GM19397 (cell line): ENCODE measurements around the gene KCNT2.
"Not testable (repeated sequence)": the region's sequence is repeated elsewhere in the genome, so short reads cannot be mapped to it uniquely, and the experiment has no call there.

Experiments
- ATAC-seq: cut with Tn5 transposase; IDR thresholded peaks from one replicate; pipeline ENCODE4 v1.9.1; 2021; ENCODE audit warnings: mild to moderate bottlenecking, moderate library complexity; ENCODE audit not compliant: unreplicated experiment

KCNT2 gene

DNA sequence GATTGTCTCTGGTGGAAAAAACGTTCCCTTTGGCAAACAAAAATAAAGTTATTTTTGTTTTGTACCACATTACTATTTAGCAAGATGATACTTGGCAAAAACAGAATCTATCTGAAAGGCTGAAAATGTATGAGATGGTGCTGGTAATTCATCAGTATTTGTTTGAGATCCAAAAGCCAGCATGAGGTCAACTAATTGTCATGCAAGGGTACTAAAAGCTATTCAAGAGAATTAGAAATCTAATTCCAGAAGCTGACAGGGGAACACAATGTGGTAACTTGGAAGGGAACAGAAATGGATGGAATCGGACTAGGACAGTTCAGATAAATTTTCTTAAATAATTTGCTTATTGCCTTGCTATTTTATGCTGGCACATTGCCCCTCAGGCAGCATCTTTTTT, 263.8 kb downstream of the KCNT2 start:
- ATAC-seq = no peak

DNA sequence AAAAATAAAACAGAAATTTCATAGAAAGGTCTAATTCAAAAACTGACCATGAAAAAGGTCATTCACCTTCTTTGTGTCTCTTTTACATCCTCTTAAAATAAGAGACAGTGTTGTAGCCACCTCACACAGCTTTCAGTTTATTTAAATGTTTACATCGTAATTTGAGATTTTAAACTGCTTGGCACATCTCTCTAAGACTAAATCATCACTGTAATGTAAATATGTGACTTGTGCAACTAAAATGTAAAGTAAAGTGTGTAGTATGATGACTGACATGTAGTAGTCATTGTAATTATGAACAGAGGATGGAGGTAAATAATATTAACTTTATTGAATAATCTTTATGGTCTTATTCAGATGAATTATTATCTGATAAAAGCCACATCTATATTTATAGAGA, 283.9 kb downstream of the KCNT2 start:
- ATAC-seq = no peak

DNA sequence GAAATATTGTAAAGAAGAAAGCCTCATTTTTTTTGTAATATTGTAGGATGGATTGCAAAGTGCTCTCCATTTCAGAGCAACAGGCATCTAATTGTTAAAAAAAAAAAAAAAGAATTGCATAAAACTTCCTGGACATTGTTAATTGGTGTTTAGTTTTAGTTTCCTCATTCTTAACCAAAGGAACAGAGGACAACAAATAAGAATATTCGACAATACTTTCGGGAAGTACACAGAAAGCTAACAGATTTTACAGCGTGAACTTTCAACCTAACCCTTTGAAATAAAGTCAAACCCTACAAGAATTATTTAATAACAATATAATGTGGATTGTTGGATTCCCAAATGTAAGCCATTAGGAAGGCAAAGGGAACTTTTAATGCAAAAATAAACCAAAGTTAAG, 284.4 kb downstream of the KCNT2 start:
- ATAC-seq = no peak

DNA sequence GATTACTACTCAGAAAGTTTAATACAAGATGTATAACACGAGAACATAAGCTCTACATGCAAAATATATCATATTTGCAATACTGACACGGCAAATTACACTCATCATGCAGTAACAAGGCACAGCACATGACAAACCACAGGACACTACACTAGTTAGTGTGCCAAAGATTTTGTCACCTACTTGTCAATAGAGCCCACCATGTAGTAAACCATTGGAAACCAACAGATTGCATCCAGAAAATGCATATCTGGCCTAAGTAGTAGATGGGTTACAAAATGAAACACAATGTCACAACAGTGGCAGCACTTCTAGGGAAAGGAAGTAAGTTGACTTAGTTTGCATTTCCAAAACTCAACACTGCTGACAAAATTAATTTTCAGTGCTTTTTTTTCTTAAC, 288.9 kb downstream of the KCNT2 start:
- no peak for ATAC-seq

DNA sequence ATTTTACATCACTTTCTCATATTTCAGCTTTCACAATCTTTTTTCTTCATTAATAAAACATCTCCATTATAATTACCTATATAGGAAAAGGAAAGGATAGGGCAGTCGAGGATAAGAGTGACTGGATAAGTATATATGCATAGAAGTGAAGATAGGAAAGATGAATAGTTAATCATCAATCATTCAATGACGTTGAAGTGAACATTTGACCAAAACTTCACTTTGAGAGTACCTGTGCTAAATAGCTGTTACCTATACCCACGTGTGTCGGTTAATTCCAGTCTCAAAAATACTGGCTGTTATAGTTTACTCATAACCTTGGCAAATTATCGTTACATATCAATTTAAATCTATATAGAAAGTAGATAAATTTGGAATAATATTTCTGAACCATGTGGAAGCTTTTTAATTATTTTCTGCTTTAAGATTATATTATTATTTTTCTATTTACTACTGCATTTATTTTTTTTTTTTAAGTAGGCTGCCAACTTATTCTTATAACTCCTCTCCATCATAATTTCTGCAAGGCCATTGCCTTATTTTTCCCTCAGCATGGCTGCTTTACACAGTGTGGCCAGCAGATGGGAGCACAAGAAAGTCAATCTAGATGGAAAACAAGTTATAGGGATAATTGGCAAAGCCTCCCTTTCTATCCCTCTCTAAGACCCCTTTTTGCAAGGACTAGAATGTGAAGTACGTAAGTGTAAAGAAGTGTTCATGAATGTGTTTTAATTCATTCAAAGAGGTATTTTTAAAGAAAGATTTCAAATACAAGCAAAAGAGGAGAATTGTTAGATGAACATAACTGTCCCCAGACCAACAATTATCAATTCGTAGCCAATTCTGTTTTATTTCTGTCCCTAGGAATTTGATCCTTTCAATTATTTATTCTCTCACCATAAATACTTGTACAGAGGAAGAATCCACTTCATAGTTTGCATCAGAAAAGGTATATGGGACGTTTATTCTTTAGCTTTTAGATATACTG, 290.4 kb downstream of the KCNT2 start:
- ATAC-seq = no peak

DNA sequence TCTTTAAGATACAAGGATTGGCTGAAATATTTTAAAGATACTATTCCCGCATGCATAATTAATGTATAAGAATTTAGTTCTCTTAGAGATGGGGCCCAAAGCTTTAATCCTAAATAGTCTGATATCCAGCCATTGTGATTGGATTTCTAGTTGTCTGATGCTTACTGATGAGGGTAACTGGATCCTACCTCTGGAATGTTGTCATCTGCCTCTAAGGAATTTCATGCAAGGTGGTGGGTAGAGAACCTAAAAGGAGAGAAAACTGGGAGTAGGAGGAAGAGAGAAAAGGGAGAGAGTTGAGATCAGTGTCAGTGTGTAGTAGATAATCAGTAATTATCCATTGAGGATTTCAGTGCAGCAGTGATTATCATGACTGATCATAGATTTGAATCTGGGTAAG, 295.5 kb downstream of the KCNT2 start:
- no peak for ATAC-seq

DNA sequence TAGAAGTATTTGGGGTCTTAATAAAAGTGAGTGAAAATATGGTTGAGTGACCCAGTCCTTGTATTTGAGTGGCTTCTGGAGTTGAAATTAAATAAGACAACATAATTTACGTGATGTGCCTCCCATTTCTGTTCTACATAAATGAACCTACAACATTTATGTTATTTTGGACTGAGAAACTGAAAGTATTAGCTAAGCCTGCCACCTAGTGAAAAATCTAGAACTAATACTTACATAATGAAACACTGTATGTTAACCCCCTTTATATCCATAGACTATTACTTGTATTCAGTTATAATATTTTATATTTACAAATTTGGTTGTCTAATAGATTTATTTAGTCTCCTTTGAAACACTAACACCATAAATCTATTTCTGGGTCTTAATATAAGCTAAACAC, 298.9 kb downstream of the KCNT2 start:
- no peak for ATAC-seq

DNA sequence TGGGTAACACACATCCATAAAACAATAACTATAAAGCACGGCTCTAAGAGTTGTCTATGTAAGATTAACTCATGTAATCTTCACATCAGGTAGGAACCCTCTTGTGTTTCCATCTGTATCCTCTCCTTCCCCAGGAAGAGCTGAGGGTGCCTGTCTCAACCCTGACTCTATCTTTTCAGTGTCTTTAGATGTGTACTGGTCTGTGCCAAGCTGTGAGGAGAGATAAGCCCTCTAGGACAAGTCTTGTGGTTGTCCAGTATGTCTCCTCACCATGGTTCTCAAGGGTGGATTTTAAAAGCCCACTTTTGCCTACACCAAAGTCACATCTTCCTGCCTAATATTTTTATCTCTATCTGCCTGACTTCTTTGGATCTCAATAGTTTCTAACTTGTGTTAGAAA, 300.1 kb downstream of the KCNT2 start:
- ATAC-seq = no peak

DNA sequence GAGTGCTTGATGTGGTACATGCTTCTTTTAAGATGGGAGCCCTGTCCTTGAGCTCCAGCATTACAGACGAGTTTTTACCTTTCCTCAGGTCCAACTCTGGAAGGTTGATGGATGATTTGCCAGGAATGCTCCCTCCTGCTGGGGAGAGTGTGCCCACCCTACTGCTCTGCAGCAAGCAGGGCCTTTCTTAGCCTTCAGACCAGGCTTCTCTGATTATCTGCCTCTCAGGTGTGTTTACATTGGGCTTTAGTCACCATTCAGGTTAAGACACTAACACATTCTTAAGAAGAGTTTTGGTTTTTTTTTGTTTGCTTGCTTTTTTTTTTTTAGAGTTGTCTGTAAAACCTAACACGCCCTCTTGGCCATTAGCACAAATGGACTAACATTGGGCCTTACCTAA, 301.8 kb downstream of the KCNT2 start:
- ATAC-seq = no peak

DNA sequence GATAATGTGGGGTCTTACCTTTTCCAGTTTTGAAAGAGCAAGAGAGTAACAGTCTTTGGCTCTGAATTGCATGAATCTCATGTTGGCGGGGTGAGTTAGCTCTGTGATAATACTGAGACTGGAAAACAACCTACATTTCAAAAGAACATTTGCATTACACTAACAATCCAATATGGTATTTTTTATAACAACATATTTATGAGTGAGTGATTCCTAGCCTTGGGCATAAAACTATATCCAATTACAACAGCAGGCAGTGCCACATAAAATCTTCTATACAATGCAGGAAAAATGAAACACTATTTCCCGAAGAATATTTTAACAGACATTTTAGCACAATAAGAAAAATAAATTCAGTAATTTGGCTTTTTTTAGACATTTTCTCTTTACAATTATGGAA, 303.0 kb downstream of the KCNT2 start:
- no peak for ATAC-seq

DNA sequence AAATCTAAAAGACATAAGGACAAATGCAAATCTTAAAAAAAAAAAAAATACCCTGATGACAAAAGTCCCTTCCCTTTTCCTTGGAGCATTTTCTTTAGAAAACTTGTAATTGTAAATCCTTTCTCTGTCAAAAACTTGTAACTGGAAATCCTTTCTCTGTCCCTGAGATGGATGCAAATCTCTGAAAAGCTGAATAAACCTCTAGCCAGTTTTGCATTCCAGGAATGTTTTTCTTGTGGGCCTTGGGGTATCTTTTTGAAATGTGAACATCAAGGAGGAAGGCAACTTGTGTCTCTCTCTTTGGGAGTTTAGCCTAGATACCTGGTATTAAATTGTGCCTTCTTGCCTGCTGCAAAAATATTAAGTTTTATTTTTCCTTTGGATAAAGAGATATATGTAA, 305.3 kb downstream of the KCNT2 start:
- no peak for ATAC-seq

DNA sequence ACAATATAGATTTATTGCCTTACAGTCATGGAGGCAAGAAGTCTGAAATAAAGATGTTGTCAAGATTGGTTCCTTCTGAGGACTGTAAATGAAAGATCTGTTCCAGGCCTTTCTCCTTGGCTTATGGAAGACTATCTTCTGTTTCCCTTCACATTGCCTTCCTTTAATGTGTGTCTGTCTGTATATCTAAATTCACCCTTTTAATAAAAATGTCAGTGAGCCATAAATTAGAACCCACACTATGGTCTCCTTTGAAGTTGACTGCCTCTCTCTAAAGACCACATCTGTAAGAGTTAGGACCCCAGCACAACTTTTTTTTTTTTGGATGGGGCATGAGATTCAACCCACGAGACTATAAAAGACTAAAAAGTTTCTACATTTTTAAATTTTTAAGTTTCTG, 305.8 kb downstream of the KCNT2 start:
- ATAC-seq = no peak

DNA sequence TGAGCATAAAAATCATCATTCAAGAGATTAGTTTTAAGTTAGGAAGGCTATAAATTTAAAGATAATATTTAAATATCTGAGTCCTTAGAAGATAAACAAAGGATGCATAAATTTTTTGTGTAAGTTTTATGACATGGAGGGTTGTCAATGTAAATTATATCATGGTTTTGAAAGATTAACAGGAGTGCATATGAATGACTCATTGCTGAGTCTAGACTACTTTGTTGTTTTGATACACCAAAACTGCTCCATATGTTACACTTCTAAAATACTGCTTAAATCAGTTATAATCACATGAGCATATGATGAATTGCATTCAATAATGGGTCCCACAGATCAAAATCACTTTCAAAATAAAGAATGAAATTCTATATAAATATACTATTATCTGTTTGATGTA, 312.5 kb downstream of the KCNT2 start:
- ATAC-seq = no peak

DNA sequence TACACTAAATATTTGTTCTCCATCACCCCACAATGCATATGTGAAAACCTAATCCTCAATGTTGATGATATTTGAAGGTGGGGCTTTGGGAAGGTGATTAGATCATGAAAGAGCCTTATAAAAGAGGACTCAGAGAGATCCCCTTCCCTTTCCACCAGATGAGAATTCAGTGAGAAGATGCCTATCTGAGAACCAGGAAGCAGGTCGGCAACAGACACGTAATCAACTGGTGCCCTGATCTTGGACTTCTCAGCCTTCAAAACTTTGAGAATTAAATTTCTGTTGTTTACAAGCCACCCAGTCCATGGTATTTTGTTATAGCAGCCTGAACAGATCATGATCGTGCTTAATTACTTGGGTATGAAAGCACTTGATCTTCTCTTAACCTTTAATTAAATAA, 329.4 kb downstream of the KCNT2 start:
- ATAC-seq = no peak

DNA sequence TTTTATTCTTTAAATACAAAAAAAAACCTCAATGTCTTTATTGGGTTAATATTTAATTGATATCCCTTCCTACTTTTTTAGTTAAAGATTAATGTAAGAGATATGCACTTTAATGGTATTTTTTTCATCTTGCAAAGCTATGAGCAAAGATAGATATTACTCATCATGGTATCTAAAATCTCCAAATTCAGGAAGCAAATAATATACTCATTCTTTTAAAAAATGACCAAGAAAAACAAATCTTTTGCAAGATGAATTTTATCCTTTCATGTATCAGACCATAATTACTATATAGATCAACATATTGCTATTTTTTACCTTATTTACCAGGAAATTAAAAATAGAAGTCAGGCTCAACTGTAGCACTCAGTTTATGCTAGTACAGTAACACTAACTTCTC, 330.4 kb downstream of the KCNT2 start:
- ATAC-seq = no peak

DNA sequence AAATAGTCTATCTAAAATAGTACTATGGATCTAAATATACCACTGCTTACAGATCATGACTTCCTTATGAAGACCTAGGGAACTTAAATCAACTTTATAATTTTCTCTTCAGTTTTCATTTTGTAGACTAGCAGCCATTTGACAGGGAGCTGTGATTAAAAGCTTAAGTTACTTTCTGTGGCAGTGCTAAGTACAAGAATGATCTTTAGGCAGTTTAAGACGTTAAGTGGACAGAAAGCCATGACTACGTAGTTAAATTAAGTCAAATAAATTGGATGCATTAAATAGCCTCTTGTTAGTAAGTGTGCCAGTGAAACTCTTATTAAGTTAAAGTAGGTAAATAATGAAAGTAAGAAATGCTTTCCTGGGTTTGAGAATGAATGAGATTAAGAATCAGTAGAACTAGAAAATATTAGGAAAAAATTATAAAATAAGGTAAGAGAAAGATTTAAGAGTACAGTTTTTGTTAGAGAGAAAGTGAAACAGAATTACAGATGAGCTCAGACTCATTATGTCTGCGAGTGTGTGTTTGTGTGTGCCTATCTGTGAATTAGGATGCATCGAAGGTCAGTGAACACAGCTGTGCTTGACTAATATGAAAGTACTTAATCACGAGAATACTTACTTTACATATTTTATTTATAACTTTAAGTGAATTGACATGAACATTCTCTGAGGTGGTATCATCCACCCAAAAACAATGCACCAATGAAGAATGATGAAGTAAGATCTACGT, 336.9 kb downstream of the KCNT2 start:
- no peak for ATAC-seq

DNA sequence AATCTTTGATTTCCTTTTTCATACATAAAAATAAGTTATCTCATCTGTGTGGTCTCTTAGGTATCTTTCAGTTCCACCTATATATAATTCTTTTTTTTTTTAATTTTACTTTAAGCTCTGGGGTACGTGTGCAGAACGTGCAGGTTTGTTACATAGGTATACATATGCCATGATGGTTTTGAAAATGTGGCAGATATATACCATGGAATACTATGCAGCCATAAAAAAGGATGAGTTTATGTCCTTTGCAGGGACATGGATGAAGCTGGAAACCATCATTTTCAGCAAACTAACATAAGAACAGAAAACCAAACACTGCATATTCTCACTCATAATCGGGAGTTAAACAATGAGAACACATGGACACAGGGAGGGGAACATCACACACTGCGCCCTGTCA, 345.2 kb downstream of the KCNT2 start:
- not testable (repeated sequence) for ATAC-seq

DNA sequence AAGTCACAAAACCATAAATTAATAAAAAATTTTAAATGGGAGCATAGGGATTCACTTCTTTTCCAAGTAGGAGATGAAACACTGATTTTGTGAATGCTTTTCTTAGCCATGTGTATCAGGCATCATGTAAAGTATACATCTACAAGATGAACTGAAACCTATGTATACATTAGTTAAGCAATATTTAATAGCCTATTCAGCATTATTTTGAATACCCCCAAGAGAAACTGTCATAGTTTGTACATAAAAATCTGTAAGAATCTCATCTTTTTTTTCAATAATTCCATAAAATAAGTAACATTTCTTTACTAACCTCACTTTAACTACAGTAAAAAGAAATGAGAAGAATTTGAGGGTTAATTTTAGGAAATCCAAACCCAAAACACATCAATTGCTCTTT, 348.0 kb downstream of the KCNT2 start:
- no peak for ATAC-seq

DNA sequence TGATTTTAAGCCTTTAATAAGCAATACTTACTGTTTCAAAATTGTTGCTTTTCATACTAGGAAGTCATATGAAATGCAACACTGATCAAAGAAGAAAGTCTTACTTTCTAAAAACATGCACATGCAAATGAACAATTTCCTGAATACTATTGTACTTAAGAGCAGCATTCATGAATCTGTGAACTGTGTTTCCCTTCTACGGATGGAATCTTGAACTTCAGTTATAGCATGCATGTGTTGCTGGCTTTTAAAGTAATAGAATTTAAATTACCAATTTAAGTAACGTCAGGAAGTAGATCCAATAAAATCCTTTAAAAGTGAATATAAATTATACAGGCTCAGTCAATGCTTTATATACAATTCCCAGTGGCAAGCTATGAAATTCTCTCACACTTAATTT, 348.9 kb downstream of the KCNT2 start:
- ATAC-seq = no peak

DNA sequence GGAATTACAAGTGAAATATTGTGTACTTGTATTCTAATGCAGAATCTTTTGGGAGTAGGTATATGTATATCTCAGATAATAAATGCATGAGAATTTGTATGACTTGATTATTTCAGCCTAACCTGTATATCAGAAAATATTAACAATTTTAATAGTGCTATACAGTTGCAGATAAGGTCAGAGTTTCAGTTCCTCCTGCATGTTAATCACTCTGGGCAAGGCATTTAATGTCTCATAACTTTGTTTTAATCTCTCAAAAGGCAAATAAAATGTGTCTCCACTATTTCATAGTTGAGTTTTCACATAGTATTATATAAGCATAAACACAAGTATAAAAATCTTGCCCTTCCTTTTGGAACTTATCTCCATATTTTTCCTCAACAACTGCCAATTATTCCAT, 352.5 kb downstream of the KCNT2 start:
- no peak for ATAC-seq

DNA sequence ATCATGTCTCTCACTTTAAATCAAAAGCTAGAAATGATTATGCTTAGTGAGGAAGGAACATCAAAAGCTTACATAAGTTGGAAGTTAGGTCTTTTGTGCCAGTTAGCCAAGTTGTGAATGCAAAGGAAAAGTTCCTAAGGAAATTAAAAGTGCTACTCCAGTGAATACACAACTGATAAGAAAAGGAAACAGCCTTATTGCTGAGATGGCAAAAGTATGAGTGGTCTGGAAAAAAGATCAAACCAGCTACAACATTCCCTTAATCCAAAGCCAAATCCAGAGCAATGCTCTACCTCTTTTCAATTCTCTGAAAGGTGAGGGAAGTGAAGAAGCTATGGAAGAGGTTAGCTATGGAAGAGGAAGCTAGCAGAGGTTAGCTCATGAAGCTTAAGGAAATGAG, 378.7 kb downstream of the KCNT2 start:
- ATAC-seq = no peak

DNA sequence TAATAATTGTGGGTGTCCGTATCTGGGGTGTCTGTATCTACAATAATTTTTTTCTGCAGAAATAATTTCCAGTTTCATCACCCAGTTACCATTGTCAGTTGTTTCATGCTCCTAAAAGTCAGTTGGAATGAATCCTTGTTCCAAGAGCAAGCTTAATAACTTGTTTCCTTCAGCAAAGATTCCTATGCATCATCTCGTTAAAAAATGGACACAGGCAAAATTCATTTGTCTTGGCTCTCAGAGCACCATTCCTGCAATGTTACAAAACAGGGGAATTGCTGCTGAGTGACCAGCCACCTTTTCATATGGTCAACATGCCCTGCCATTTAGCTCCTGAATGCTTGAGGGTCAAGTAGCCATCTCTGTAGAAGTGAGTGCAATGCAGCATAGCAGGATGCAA, 393.4 kb downstream of the KCNT2 start:
- no peak for ATAC-seq
